GM04503 (cell line): ENCODE measurements around the gene ARHGAP6.

ENCODE experiments used
- DNase-seq: peaks from one replicate; pipeline ENCODE4 v3.0.0-alpha.2; 2012; ENCODE audit warnings: low read depth

The ARHGAP6 gene

DNA sequence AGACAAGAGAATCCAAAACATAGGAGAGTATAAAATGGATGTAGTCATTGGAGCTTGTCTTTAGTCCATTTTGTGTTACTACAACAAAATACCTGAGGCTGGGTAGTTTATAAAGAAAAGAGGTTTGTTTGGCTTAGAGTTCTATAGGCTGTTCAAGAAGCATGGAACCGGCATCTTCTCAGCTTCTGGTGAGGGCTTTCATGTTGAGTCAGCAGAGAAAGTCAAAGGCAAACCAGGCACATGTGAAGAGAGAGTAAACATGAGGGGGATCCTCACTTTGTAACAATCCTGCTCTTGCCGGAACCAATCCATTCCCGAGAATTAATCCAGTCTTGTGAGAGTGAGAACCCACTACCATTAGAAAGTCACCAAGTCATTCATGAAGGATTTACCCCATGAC, 562.7 kb downstream of the ARHGAP6 start:
- DNase-seq: no peak

DNA sequence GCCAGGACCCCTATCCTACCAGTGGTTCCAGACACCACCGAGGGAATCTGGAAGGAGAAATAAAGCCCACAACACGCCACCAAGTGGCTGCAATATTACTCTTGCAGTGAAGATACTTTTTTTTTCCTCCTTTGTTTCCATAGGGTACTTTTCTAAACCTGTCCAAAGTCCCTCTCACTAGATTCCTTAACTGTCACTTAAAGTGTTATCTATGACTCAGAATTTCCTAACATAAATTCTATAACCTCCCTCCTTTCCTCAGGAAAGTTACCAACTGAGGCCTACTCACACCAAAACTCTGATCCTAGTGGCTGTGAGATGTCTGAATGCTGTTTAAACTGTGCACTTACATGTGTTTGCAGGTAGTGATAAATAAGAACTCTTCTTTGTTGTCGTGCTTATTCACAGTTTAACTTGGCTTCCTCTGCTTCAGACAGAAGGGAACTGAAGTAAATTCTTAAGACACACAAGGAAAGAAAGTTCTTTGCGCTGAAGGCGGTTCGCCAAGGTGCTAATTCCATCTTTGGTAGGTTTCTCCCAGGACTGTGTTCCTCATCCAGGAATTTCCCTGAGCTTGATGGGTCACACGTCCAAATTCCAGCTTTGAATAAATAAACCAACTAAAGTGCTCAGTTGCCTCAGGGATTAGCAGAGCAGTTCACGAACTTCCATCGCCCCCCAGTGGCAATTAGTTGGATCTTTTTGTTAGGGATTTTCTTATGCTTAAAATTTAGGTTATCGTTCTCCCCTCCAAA, 565.3 kb downstream of the ARHGAP6 start:
- peak; percentile 16 for DNase-seq

DNA sequence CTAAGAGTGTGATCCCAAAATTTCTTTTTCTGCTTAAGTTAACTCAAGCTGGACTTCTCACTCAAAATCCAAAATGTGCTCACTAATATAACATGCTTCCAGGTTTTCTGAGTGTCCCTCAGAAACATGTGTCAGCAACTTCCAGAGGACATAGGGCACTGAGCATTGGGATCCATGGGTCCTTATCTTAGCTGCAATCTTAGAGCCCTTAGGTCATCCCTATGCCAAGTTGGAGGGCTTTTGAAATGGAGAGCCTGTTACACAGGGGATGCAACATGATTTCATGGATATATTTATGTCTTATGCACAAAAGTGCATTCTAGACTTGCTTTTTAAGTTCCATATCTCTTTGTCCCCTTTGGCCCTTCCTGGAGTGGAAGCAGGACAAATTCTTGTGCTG, 566.3 kb downstream of the ARHGAP6 start:
- no peak for DNase-seq

DNA sequence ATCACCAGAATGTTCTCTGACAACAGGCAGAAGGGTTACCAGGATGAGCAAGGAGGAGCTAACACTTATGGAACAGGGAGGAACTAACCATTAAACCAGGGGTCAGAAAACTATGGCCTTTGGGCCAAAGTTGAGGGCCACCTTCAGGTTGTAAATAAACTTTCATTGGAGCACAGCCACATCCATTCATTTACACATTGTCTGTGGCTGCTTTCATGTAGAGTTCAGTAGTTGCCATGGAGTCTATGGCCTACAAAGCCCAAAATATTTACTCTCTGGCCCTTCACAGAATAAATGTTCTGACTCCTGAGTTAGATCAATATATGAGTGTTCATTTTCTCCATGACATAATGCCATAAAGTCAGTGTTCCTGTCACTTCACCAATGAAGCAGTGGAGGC, 567.8 kb downstream of the ARHGAP6 start:
- DNase-seq: no peak

DNA sequence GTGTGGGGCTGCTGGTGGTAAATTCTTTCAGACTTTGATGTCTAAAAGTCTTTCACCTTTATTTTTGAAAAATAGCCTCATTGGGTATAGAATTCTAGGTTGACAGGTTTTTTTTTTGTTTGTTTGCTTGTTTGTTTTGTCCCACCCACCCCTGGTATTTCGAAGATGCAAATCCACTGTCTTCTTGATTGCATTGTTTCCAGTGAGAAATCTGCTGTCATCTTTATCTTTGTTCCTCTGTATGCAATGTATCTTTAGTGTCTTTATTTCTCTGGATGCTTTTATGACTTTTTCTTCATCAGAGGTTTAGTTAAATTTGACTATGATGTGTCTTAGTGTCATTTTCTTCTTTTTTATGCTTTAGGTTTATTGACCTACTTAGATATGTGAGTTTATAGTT, 575.9 kb downstream of the ARHGAP6 start:
- no peak for DNase-seq
